T-helper 1 cell (primary cell): ENCODE results near the gene DNAJC16.

Source experiments
- DNase-seq, 5 donors: peaks; one replicate each; pipeline ENCODE4 v3.0.0-alpha.2; 2012 to 2020

The DNAJC16 gene

GRCh38 chr1:15622712-15623373, 96.2 kb downstream of the DNAJC16 start:
- DNase-seq: no peak

- DNase-seq: no peak
These were observed 96.8 kb downstream of the DNAJC16 start for GRCh38 chr1:15623435-15623834.

DNA sequence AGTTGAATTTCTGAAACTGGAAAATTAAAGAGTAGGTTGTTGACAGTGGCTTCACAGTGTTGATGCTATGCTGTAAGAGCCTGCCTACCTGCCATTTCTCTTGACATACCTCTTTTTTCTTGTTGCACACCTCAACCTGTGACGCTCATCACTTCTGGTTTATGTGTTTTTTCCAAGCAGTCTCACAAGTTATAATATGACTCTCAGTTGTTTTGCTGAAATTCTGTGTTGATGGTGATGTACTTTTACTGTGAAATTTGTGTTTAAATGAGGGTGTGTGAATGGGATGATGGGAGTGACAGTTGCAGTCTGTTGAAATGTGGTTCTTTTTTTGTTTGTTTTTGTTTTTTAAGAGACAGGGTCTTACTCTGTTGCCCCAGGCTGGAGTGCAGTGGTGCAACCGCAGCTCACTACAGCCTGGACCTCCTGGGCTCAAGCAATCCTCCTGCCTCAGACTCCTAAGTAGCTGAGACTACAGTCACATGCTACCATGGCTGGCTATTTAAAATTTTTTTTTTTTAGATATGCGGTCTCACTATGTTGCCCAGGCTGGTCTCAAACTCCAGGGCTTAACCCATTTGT, 97.6 kb downstream of the DNAJC16 start:
- no peak for DNase-seq

GRCh38 chr1:15625056-15625917, 98.6 kb downstream of the DNAJC16 start:
- DNase-seq: no peak
